Measurements from ENCODE around the gene GIMD1.
A peak's percentile ranks its signal among the peaks of the same experiment; 100 is the strongest.
"Not testable (repeated sequence)": the region's sequence is repeated elsewhere in the genome, so short reads cannot be mapped to it uniquely, and the experiment has no call there.

GIMD1 gene

GRCh38 chr4:106347167-106347566, 21.4 kb downstream of the GIMD1 start:
- DNase-seq (ENCODE audit: low spot score) = no peak

- DNase-seq (ENCODE audit: low spot score) = no peak
These were observed 24.0 kb downstream of the GIMD1 start for GRCh38 chr4:106344647-106344970.

- no peak for DNase-seq (ENCODE audit: low spot score)
These were observed 24.5 kb downstream of the GIMD1 start for GRCh38 chr4:106343865-106344646.

GRCh38 chr4:106340774-106341173, 27.8 kb downstream of the GIMD1 start:
- DNase-seq (ENCODE audit: low spot score) = no peak

- no peak for DNase-seq (ENCODE audit: low spot score)
These were observed 29.1 kb downstream of the GIMD1 start for GRCh38 chr4:106339431-106339830.

- no peak for DNase-seq (ENCODE audit: low spot score)
These were observed 29.9 kb downstream of the GIMD1 start for GRCh38 chr4:106338671-106339070.

GRCh38 chr4:106337916-106338315, 30.7 kb downstream of the GIMD1 start:
- DNase-seq (ENCODE audit: low spot score) = no peak

GRCh38 chr4:106336618-106337017, 32.0 kb downstream of the GIMD1 start:
- no peak for DNase-seq (ENCODE audit: low spot score)

GRCh38 chr4:106334741-106335470, 33.7 kb downstream of the GIMD1 start:
- DNase-seq (ENCODE audit: low spot score) = no peak

GRCh38 chr4:106333186-106333585, 35.4 kb downstream of the GIMD1 start:
- no peak for DNase-seq (ENCODE audit: low spot score)

- DNase-seq (ENCODE audit: low spot score) = peak; percentile 67
These were observed 39.4 kb downstream of the GIMD1 start for GRCh38 chr4:106329041-106329618.

- DNase-seq (ENCODE audit: low spot score) = no peak
These were observed 42.8 kb downstream of the GIMD1 start for GRCh38 chr4:106325800-106326199.

GRCh38 chr4:106323119-106323518, 45.5 kb downstream of the GIMD1 start:
- no peak for DNase-seq (ENCODE audit: low spot score)

GRCh38 chr4:106321814-106322213, 46.8 kb downstream of the GIMD1 start:
- not testable (repeated sequence) for DNase-seq (ENCODE audit: low spot score)

- DNase-seq (ENCODE audit: low spot score) = not testable (repeated sequence)
These were observed 47.4 kb downstream of the GIMD1 start for GRCh38 chr4:106321168-106321567.

GRCh38 chr4:106320235-106320634, 48.3 kb downstream of the GIMD1 start:
- no peak for DNase-seq (ENCODE audit: low spot score)

- DNase-seq (ENCODE audit: low spot score) = no peak
These were observed 50.1 kb downstream of the GIMD1 start for GRCh38 chr4:106318511-106318910.

- no peak for DNase-seq (ENCODE audit: low spot score)
These were observed 50.8 kb downstream of the GIMD1 start for GRCh38 chr4:106317815-106318214.

GRCh38 chr4:106316773-106317409, 51.7 kb downstream of the GIMD1 start:
- DNase-seq (ENCODE audit: low spot score) = peak; percentile 47

GRCh38 chr4:106315968-106316772, 52.4 kb downstream of the GIMD1 start, which contains the start of the genes AIMP1 and TBCK:
AIMP1 (plus strand) TSS chr4:106316550; CDS start chr4:106325010, 8,460 bp downstream.
TBCK (minus strand) TSS chr4:106316209; CDS start chr4:106308960, 7,249 bp downstream.
- DNase-seq (ENCODE audit: low spot score) = peak; percentile 93

- peak; percentile 65 for DNase-seq (ENCODE audit: low spot score)
These were observed 53.1 kb downstream of the GIMD1 start for GRCh38 chr4:106315476-106315967.

Data from NAMALWA (cell line).